Stimulated activated CD4-positive, alpha-beta T cell treated with anti-CD3 and anti-CD28 coated beads, Interleukin-2, amount 100 ng/mL, for 24 hours (primary cell): ENCODE results near the gene CYP26A1.

Experiments
- DNase-seq, 2 donors: peaks; one replicate each; pipeline ENCODE4 v3.0.0-alpha.2; 2020

Gene CYP26A1

GRCh38 chr10:93073539-93074146, at the start of gene CYP26A1:
CYP26A1 (plus strand) TSS chr10:93073893; CDS start chr10:93073935, 42 bp downstream.
- no peak for DNase-seq

GRCh38 chr10:93026072-93026471, 47.6 kb upstream of the CYP26A1 start:
- DNase-seq: no peak

- no peak for DNase-seq
Observed at GRCh38 chr10:93027508-93027907, 46.2 kb upstream of the CYP26A1 start.

- DNase-seq: no peak
Observed at GRCh38 chr10:93028883-93029282, 44.8 kb upstream of the CYP26A1 start.

GRCh38 chr10:93030409-93030808, 43.3 kb upstream of the CYP26A1 start:
- no peak for DNase-seq

GRCh38 chr10:93032105-93032808, 41.4 kb upstream of the CYP26A1 start:
- no peak for DNase-seq

- DNase-seq: no peak
Observed at GRCh38 chr10:93032809-93033137, 40.9 kb upstream of the CYP26A1 start.

- no peak for DNase-seq
Observed at GRCh38 chr10:93034426-93034825, 39.3 kb upstream of the CYP26A1 start.

- DNase-seq: no peak
Observed at GRCh38 chr10:93039110-93039509, 34.6 kb upstream of the CYP26A1 start.

GRCh38 chr10:93039721-93040120, 34.0 kb upstream of the CYP26A1 start:
- no peak for DNase-seq

GRCh38 chr10:93054486-93054885, 19.2 kb upstream of the CYP26A1 start:
- DNase-seq: no peak

- no peak for DNase-seq
Observed at GRCh38 chr10:93058139-93058538, 15.6 kb upstream of the CYP26A1 start.

GRCh38 chr10:93059975-93060886, 13.5 kb upstream of the CYP26A1 start, which contains the start of gene CYP26C1:
CYP26C1 (plus strand) TSS chr10:93060798; CDS start chr10:93061264, 466 bp downstream.
- DNase-seq: no peak

GRCh38 chr10:93060887-93061593, 12.7 kb upstream of the CYP26A1 start:
- no peak for DNase-seq

GRCh38 chr10:93061594-93062513, 11.8 kb upstream of the CYP26A1 start:
- DNase-seq: no peak

GRCh38 chr10:93062514-93063143, 11.1 kb upstream of the CYP26A1 start:
- peak in 1 of 2 donors; percentile 70 for DNase-seq

GRCh38 chr10:93063144-93063976, 10.3 kb upstream of the CYP26A1 start:
- DNase-seq: no peak

- DNase-seq: no peak
Observed at GRCh38 chr10:93063977-93064660, 9.6 kb upstream of the CYP26A1 start.

- no peak for DNase-seq
Observed at GRCh38 chr10:93064874-93065660, 8.6 kb upstream of the CYP26A1 start.
